Testis (tissue), 2 donors: ENCODE results near the gene PLAGL1.

Experiments
- POLR2A ChIP-seq: fragments of 450-650 bp; IDR thresholded peaks from one replicate; pipeline ENCODE4 v1.6.1; 2017; ENCODE audit warnings: antibody characterized with exemption, mild to moderate bottlenecking, moderate library complexity
- TF ChIP-seq, protein P1 (sequence below), 3 experiments: fragments of 450-650 bp in 2 of 3; fragments of 200-600 bp in 1 of 3; sonication (generic) in 1 of 3; IDR thresholded peaks; one replicate each; pipeline ENCODE4 v1.5.1; 2016 to 2019; ENCODE audit warnings: antibody characterized with exemption in 3 of 3, mild to moderate bottlenecking in 2 of 3, moderate library complexity in 1 of 3

- TF ChIP-seq, protein P1, sequence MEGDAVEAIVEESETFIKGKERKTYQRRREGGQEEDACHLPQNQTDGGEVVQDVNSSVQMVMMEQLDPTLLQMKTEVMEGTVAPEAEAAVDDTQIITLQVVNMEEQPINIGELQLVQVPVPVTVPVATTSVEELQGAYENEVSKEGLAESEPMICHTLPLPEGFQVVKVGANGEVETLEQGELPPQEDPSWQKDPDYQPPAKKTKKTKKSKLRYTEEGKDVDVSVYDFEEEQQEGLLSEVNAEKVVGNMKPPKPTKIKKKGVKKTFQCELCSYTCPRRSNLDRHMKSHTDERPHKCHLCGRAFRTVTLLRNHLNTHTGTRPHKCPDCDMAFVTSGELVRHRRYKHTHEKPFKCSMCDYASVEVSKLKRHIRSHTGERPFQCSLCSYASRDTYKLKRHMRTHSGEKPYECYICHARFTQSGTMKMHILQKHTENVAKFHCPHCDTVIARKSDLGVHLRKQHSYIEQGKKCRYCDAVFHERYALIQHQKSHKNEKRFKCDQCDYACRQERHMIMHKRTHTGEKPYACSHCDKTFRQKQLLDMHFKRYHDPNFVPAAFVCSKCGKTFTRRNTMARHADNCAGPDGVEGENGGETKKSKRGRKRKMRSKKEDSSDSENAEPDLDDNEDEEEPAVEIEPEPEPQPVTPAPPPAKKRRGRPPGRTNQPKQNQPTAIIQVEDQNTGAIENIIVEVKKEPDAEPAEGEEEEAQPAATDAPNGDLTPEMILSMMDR (IDR thresholded peaks at IDR 0.05) = no peak
- no peak for TF ChIP-seq POLR2A
These were observed 59.9 kb downstream of the PLAGL1 start for GRCh38 chr6:143948208-143948607.
